Measurements from ENCODE around the gene EBPL. TPM values are rescaled to one million over a fixed set of nuclear protein-coding genes. Genes with fewer than 3 reads are reported as not detected.

Gene EBPL
- total RNA-seq, 1 experiment from 2014 or later, result 60.9 TPM

GRCh38 chr13:49635599-49636433, 55.5 kb downstream of the EBPL start:
- intact Hi-C loops (cut with micrococcal nuclease; ENCODE audit: unreplicated experiment), result no loop called here

GRCh38 chr13:49633710-49634109, 57.6 kb downstream of the EBPL start:
- no peaks in the 10 kb centered on the region for H3K27me3 ChIP-seq (ENCODE audit: control insufficient read depth, insufficient read depth, low read length)
- no peak for TF ChIP-seq CTCF (IDR thresholded peaks at IDR 0.05)
- TF ChIP-seq SIN3A (IDR thresholded peaks at IDR 0.05; ENCODE audit: borderline replicate concordance, insufficient read depth, low read depth, low read length), result no peak
- no peak for TF ChIP-seq REST (IDR thresholded peaks at IDR 0.05; ENCODE audit: insufficient read depth in 1 of 2, low read depth in 2 of 2, low read length in 1 of 2)
- TF ChIP-seq TCF7L2 (IDR thresholded peaks at IDR 0.05; ENCODE audit: low read depth, low read length), result no peak
- TF ChIP-seq POLR2AphosphoS5 (IDR thresholded peaks at IDR 0.05; ENCODE audit: low read depth, low read length), result no peak
- H3K27ac ChIP-seq (ENCODE audit: low read length), result no peak overlapping the region
- ATAC-seq (no peak), DNase-seq (ENCODE audit: low read depth, low spot score) (no peak)
- no peaks in the 10 kb centered on the region for H3K9me3 ChIP-seq (ENCODE audit: control insufficient read depth, insufficient read depth, low read depth, low read length)
- BruUV-seq (replicated peaks), result no TSS peak
- in situ Hi-C loops (cut with HindIII; ENCODE audit: low pct_unique_long_range_greater_than_20kb, low sequenced_read_pairs) (no loop called here), intact Hi-C loops (cut with micrococcal nuclease; ENCODE audit: unreplicated experiment) (no loop called here)
- POLR2A ChIA-PET, result no interaction called here
- H3K4me1 ChIP-seq (ENCODE audit: control insufficient read depth, insufficient read depth, low read length), result no peaks in the 10 kb centered on the region
- H3K4me3 ChIP-seq (ENCODE audit: low read depth in 2 of 2, low read length in 2 of 2), result no peak overlapping the region
- no peaks in the 10 kb centered on the region for H3K36me3 ChIP-seq (ENCODE audit: control insufficient read depth, insufficient read depth, low read length)
- CTCF ChIA-PET, result no interaction called here

More at GRCh38 chr13:49635599-49636433, 55.5 kb downstream of the EBPL start:
- BruUV-seq (replicated peaks), result no TSS peak
- ATAC-seq (no peak), DNase-seq (ENCODE audit: low read depth, low spot score) (no peak)
- in situ Hi-C loops (cut with HindIII; ENCODE audit: low pct_unique_long_range_greater_than_20kb, low sequenced_read_pairs), result no loop called here
- Histone ChIP-seq H3K4me1 (ENCODE audit: control insufficient read depth, insufficient read depth, low read length) (no peaks in the 10 kb centered on the region), H3K36me3 (ENCODE audit: control insufficient read depth, insufficient read depth, low read length) (no peaks in the 10 kb centered on the region), H3K27ac (ENCODE audit: low read length) (no peak overlapping the region), H3K4me3 (ENCODE audit: low read depth in 2 of 2, low read length in 2 of 2) (no peak overlapping the region), H3K9me3 (ENCODE audit: control insufficient read depth, insufficient read depth, low read depth, low read length) (no peaks in the 10 kb centered on the region), H3K27me3 (ENCODE audit: control insufficient read depth, insufficient read depth, low read length) (no peaks in the 10 kb centered on the region)
- CTCF ChIA-PET, result no interaction called here
- POLR2A ChIA-PET, result no interaction called here
- TF ChIP-seq POLR2AphosphoS5 (IDR thresholded peaks at IDR 0.05; ENCODE audit: low read depth, low read length) (no peak), SIN3A (IDR thresholded peaks at IDR 0.05; ENCODE audit: borderline replicate concordance, insufficient read depth, low read depth, low read length) (no peak), CTCF (IDR thresholded peaks at IDR 0.05) (no peak), REST (IDR thresholded peaks at IDR 0.05; ENCODE audit: insufficient read depth in 1 of 2, low read depth in 2 of 2, low read length in 1 of 2) (no peak), TCF7L2 (IDR thresholded peaks at IDR 0.05; ENCODE audit: low read depth, low read length) (no peak)
